Measurements from ENCODE around the gene ANAPC2. TPM values are rescaled to one million over a fixed set of nuclear protein-coding genes. Genes with fewer than 3 reads are reported as not detected.

ANAPC2 gene
- total RNA-seq, 1 donor from 2014 or later, result 71.7 TPM

DNA sequence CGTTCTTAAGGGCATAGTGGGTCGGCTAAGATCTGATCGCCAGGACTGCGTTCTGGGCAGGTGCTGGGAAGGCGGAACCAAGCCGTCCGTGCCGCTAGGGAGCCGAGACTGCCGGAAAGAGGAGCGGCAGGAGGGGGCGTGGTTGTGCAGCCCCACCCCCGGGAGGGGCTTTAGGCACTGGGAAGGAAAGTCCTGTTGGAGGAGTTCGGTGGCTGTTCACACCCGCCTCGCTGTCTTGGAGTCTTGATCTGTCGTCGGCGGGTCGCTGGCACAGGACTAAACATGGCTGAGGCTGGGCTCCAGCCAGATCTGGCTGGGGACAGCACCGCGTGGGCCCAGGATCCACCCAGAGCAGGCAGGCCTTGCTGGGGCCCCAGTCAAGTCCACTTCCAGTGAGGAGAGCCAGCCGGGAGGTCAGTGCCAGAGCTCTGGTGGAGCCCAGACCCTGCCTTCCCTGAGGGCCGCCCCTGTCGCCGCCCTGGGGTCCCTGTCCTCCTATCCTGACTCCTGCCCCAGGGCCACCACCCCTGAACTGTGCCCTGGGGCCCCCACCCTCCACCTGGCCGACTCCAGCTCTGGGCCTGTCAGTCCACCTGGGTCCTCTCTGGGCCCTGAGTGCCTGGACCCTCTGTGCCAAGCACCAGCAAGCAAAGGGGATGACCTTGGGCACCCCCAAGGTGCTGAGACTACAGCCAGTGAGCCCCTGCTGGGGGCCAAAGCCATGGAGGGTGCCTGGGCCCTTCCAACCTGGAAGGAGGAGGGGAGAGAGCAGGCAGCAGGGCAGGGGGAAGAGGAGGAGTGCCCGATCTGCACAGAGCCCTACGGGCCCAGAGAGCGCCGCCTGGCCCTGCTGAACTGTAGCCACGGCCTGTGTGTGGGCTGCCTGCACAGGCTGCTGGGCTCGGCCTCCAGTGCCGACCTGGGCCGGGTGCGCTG is 29.2 kb upstream of the ANAPC2 start:
- no peaks in the 10 kb centered on the region for H3K4me1 Mint-ChIP-seq
- H3K27ac Mint-ChIP-seq (ENCODE audit: unreplicated experiment), result no peak overlapping the region
- peaks cover 2% of the 10 kb centered on the region for H3K36me3 Mint-ChIP-seq (ENCODE audit: low read depth)
- TF ChIP-seq, protein P1, sequence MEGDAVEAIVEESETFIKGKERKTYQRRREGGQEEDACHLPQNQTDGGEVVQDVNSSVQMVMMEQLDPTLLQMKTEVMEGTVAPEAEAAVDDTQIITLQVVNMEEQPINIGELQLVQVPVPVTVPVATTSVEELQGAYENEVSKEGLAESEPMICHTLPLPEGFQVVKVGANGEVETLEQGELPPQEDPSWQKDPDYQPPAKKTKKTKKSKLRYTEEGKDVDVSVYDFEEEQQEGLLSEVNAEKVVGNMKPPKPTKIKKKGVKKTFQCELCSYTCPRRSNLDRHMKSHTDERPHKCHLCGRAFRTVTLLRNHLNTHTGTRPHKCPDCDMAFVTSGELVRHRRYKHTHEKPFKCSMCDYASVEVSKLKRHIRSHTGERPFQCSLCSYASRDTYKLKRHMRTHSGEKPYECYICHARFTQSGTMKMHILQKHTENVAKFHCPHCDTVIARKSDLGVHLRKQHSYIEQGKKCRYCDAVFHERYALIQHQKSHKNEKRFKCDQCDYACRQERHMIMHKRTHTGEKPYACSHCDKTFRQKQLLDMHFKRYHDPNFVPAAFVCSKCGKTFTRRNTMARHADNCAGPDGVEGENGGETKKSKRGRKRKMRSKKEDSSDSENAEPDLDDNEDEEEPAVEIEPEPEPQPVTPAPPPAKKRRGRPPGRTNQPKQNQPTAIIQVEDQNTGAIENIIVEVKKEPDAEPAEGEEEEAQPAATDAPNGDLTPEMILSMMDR (conservative IDR thresholded peaks at IDR 0.05), result no peak
- no peak for DNase-seq (ENCODE audit: low read depth, low spot score)
- H3K4me3 Mint-ChIP-seq, result peak overlapping the region; percentile 54
- no peaks in the 10 kb centered on the region for H3K9me3 Mint-ChIP-seq
- no peaks in the 10 kb centered on the region for H3K27me3 Mint-ChIP-seq (ENCODE audit: low read depth)

DNA sequence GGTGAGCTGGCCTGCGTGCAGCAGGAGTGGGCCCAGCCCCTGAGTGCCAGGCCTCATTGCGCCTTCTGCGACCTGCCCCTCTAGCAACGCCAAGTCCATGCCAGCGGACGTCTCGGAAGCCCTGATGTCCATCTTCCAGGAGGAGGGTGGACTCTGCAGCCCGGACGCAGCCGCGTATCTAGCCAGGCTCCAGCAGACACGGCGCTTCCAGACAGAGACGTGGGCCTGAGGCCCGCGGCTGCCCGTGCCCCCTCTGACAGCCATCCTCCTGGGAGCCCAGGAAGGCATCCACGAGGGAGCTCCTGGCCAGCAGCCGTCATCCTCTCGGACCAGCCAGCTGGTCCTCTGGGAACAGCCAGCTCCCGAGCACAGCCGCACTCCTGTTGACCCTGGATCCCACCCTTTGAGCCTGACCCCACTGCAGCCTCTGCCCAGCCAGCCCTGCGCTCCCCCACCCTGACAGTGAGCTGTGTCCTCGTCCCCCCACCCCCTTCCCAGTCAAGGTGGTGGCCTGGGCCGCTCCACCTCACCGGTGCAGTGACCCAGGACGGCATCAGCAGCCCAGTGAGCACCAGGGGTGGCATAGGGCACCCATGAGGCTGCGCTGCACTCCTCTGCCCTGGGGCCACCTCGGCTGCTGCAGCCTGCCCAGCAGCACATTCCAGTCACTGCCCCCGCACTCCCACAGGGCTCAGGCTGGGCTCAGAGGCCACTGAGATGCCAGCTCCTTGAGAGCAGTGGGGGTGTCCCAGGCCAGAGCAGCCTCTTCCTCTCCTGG is 28.0 kb upstream of the ANAPC2 start:
- no peaks in the 10 kb centered on the region for H3K27me3 Mint-ChIP-seq (ENCODE audit: low read depth)
- TF ChIP-seq, protein P1 (conservative IDR thresholded peaks at IDR 0.05), result no peak
- DNase-seq (ENCODE audit: low read depth, low spot score), result no peak
- no peak overlapping the region for H3K27ac Mint-ChIP-seq (ENCODE audit: unreplicated experiment)
- H3K36me3 Mint-ChIP-seq (ENCODE audit: low read depth), result peaks cover 2% of the 10 kb centered on the region
- no peaks in the 10 kb centered on the region for H3K4me1 Mint-ChIP-seq
- H3K9me3 Mint-ChIP-seq, result no peaks in the 10 kb centered on the region
- H3K4me3 Mint-ChIP-seq, result peak overlapping the region; percentile 27

DNA sequence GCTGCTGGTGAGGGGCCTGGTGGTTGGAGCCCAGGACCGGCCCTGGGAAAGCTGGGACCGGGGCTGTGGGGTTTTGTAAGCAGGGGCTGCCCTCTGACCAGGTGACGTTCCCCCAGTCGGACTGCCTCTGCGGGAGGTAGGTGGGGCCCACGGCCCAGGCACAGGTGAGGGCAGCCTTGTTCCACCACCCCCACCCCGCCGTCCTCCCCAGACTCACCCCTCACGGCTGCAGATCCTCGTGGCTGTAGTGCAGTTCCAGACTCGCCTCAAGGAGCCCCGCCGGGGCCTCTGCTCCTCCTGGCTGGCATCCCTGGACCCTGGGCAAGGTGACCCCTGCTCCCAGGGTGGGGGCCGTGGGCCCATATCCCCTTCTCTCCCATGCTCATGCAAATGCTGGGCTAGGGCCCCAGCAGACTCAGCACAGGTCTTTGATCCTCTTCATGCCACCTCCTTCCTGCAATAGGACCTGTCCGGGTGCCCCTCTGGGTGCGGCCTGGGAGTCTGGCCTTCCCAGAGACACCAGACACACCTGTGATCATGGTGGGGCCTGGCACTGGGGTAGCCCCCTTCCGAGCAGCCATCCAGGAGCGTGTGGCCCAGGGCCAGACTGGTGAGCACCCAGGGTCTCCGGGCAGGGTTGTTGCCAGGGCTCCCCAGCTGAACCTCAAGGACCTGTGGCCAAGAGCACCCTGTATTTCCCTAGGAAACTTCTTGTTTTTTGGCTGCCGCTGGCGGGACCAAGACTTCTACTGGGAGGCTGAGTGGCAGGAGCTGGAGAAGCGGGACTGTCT is 27.0 kb upstream of the ANAPC2 start:
- Mint-ChIP-seq H3K4me1 (no peaks in the 10 kb centered on the region), H3K27me3 (ENCODE audit: low read depth) (no peaks in the 10 kb centered on the region), H3K36me3 (ENCODE audit: low read depth) (peaks cover 2% of the 10 kb centered on the region), H3K9me3 (no peaks in the 10 kb centered on the region), H3K4me3 (no peak overlapping the region), H3K27ac (ENCODE audit: unreplicated experiment) (no peak overlapping the region)
- TF ChIP-seq, protein P1 (conservative IDR thresholded peaks at IDR 0.05), result no peak
- no peak for DNase-seq (ENCODE audit: low read depth, low spot score)

DNA sequence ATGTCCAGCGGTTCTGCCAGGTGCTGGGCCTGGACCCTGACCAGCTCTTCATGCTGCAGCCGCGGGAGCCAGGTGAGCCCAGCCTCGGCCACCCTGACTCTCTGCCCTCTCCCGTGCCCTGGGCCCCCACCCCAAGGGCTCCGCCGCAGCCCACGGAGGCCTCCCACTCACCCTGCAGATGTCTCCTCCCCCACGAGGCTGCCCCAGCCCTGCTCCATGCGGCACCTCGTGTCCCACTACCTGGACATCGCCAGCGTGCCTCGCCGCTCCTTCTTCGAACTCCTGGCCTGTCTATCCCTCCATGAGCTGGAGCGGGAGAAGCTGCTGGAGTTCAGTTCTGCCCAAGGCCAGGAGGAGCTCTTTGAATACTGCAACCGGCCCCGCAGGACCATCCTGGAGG is 26.3 kb upstream of the ANAPC2 start:
- Mint-ChIP-seq H3K9me3 (no peaks in the 10 kb centered on the region), H3K27ac (ENCODE audit: unreplicated experiment) (no peak overlapping the region), H3K4me1 (no peaks in the 10 kb centered on the region), H3K36me3 (ENCODE audit: low read depth) (peaks cover 2% of the 10 kb centered on the region), H3K27me3 (ENCODE audit: low read depth) (no peaks in the 10 kb centered on the region), H3K4me3 (no peak overlapping the region)
- no peak for DNase-seq (ENCODE audit: low read depth, low spot score)
- TF ChIP-seq, protein P1 (conservative IDR thresholded peaks at IDR 0.05), result no peak

All from neural crest cell (in vitro differentiated cells).